Adrenal gland (tissue), 5 donors: Measurements from ENCODE around the gene SCAMP5.

Experiments
- POLR2A ChIP-seq, 2 donors: fragments of 450-650 bp; IDR thresholded peaks; one replicate each; pipeline ENCODE4 v1.6.1; 2017; ENCODE audit warnings: antibody characterized with exemption in 2 of 2, mild to moderate bottlenecking in 2 of 2, moderate library complexity in 1 of 2
- TF ChIP-seq, protein P1 (sequence below), 6 experiments: fragments of 450-650 bp in 4 of 6; fragments of 200-600 bp in 2 of 6; sonication (generic) in 1 of 6; IDR thresholded peaks; 1 replicate in 5 of 6; 2 replicates in 1 of 6; pipeline versions ENCODE4 v1.5.1 to v1.8.0; 2016 to 2021; ENCODE audit warnings: antibody characterized with exemption in 6 of 6, mild to moderate bottlenecking in 2 of 6, moderate library complexity in 1 of 6
- donor health status: DM: no; HTN: no; CAD: no.

DNA sequence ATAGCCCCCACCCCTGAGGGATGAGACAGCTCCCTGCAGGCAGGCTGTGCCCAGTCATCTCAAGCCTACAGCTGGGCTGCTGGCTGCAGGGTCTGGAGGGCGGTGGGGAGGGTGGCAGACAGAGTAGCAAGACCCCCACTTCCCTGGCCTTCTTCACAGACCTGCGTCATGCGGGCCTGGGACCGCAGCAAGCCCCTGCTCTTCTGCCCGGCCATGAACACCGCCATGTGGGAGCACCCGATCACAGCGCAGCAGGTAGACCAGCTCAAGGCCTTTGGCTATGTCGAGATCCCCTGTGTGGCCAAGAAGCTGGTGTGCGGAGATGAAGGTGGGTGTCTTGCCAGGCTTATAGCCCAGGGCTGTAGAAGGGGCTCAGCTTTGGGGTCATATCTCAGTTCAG is 53.0 kb downstream of the SCAMP5 start:
- TF ChIP-seq POLR2A (IDR thresholded peaks at IDR 0.05): no peak
- TF ChIP-seq, protein P1, sequence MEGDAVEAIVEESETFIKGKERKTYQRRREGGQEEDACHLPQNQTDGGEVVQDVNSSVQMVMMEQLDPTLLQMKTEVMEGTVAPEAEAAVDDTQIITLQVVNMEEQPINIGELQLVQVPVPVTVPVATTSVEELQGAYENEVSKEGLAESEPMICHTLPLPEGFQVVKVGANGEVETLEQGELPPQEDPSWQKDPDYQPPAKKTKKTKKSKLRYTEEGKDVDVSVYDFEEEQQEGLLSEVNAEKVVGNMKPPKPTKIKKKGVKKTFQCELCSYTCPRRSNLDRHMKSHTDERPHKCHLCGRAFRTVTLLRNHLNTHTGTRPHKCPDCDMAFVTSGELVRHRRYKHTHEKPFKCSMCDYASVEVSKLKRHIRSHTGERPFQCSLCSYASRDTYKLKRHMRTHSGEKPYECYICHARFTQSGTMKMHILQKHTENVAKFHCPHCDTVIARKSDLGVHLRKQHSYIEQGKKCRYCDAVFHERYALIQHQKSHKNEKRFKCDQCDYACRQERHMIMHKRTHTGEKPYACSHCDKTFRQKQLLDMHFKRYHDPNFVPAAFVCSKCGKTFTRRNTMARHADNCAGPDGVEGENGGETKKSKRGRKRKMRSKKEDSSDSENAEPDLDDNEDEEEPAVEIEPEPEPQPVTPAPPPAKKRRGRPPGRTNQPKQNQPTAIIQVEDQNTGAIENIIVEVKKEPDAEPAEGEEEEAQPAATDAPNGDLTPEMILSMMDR (IDR thresholded peaks at IDR 0.05): no peak
